Islet of Langerhans (tissue), 1 donor: Measurements from ENCODE around the gene GRIK1.
"Not testable (repeated sequence)": the region's sequence is repeated elsewhere in the genome, so short reads cannot be mapped to it uniquely, and the experiment has no call there.

Experiments used
- FAIRE-seq: peaks from one replicate; lab custom pipeline; 2011; peaks lifted over from hg19 to GRCh38; lab: Jason Lieb, UNC

GRIK1 gene

DNA sequence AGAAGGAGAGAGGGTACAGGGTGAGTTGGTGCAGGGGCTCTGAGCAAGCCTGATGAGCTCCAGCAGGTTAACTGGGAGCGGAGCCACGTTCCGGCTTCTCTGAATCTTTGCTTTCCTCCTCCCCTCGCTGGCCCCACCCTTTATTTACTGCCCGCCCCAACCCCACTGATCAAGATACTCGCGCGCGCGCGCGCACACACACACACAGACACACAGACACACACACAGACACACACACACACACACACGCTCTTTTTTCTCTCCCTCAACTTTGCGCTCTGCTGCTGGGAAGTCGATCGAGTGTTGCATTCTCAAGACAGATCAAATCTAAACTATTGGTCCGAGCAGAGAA, at the start of gene GRIK1:
Gene GRIK1 (minus strand): TSS at position 73 of the 352 bp plus-strand sequence.
- FAIRE-seq = no peak

DNA sequence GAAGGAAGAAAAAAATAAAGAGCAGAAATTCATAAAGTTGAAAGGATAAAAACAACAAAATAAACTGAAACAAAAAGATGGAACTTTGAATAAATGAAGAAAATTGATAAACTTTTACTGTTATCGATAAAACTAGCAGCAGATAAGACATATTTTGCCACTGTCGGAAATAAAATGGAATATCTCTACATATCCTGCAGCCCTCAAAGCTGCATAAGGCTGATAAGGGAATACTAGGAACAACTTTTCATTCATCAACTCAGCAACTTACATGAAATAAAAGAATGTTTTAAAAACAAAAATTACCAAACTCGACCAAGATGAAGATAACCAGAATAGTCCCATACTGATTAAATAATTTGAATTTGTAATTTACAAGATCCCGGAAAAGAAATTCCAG, 48.0 kb upstream of the GRIK1 start:
- no peak for FAIRE-seq

DNA sequence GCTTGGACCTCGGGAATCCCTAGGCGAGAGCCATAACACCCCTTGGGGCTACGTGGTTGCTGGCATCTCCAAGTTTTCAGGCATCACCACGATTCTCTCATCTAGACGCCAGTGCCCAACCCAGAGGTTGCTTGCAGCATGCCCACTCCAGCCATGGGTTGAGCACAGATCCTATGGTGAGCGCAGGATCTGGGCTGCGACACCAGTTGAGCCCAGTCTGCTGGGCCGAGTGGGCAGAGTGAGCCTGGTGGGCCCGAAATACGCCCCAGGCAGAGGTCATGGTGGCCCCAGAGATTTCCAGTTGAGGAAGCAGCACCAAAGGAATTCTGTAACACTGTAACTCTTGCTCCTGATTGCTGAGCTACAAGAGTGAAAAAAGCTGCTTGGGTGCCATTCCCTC, 46.1 kb upstream of the GRIK1 start:
- no peak for FAIRE-seq

DNA sequence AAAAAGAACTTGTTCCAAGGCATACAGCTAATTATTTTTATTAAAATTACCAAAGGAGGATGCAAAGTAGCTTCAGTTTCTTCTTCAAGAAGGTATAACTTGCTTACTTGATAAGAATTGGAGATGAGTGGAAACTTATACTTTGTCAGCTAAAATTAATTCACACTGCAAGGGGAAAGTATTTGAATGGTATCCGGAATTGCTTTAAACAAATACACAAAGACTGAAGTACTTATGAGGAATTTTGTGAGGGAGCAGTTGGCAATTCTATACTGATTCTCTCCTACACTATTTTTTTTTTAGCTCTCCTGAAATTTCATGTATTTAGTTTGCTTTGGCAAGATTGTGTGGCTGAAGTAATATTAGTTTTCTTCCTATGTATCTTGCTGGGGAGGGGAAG, 39.2 kb upstream of the GRIK1 start:
- no peak for FAIRE-seq

DNA sequence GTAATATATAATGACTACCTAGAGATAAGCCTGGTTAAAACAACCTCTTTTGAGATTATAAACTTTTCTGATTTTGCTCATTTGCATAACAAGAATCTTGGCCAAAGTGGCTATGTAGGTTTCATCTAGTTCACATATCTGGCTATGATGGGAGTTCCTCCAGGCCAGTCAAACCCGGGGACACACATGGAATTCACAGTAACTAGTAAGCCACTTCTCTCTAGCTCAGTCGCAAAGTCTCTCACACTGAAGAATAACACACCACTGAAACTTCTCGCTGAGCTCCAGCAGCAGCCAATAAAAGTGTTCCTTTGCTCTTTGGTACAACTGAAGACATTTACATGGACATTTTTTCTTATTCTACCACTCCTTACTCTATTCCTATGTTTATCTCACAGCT, 36.0 kb upstream of the GRIK1 start:
- no peak for FAIRE-seq

DNA sequence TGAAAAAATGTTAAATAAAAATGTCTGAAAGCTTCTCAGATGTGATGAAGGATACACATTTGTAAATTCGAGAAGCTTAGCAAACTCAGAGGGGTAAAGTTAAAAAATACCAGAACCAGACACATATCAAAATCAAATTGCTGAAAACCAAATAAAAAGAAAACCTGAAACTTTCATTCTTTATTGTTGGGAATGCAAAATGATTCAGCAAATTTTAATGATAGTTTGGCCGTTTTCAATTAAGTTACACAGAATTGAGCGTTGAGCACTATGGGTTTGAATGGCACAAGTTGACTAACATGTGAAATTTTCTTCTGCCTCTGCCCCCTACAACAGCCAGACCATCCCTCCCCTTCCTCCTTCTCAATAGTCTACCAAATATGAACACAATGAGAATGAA, 33.5 kb upstream of the GRIK1 start:
- no peak for FAIRE-seq

DNA sequence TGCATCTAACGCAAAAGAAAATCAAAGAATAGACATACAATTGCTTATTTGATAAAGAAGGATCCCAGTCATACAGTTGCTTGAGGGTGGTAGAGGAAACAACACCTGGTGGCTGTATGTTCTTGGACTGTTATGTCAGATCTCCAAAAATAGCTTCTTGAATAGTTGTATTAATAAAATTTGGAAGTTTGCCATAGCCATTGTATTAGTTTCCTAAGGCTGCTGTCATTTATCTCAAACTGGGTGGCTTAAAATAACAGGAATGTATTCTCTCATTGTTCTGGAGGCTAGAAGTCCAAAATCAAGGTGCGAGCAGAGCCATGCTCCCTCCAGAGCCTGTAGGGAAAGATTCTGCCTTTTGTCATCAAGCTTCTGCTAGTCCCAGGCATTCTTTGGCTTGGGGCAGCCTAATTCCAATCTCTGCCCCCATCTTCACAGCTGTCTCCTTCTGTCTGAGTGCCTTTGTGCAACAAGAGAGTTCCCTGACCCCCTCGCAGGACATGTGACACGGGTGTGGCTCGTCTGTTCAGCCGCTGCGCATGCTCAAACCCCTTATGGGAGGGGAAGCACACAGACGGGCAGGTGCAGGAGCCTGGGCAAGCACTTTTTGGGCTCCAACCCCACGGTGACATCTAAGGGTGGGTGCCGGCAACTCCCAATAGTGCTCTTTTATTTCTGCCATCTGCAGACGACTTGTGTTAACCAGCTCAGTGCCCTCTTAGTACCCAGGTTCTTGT, 21.7 kb upstream of the GRIK1 start:
- FAIRE-seq = no peak

DNA sequence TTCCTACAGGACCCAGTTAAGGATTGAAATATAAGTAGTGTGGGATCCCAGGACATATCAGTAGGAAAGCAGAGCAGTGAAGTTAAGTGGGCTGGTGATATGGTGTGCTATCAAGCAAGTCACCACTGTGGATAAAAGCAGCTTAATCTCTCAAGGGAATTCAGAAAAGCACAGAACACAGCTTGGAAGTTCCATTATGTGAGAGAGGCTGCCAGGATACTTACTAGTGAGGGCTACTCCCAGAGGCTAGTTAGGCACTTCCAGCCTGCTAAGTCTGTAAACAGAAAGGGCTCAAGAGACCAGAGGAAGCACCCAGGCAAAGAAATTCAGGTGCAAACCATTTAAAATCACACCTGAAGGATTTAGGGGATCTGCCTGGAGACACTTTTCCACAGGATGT, 18.8 kb upstream of the GRIK1 start:
- FAIRE-seq = no peak

DNA sequence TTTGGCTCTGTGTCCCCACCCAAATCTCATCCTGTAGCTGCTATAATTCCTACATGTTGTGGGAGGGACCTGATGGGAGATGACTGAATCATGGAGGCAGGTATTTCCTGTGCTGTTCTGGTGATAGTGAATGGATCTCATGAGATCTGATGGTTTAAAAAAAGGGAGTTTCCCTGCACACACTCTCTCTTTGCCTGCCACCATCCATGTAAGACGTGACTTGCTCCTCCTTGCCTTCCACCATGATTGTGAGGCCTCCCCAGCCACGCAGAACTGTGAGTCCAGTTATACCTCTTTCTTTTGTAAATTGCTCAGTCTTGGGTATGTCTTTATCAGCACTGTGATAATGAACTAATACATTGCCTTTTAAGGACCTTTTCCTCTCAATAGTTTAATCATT, 18.2 kb upstream of the GRIK1 start:
- not testable (repeated sequence) for FAIRE-seq

DNA sequence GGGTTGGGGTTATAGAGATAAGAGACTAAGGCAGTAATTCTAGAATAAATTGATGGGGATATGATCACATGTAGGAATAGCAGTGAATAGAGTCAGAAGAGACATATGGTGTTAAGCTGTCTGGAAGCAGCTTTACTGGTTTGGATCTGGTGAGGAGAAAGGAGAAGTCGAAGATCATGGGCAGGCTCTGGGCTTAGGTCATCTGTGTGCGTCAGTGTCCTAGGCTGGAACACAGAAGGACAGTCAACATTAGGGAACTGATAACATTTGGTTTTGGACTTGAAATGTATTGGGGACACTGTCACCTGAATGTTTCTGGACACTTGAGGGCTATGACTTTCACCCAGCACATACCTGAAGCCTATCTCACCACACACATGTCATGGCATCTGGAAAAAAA, 13.9 kb upstream of the GRIK1 start:
- FAIRE-seq = no peak

DNA sequence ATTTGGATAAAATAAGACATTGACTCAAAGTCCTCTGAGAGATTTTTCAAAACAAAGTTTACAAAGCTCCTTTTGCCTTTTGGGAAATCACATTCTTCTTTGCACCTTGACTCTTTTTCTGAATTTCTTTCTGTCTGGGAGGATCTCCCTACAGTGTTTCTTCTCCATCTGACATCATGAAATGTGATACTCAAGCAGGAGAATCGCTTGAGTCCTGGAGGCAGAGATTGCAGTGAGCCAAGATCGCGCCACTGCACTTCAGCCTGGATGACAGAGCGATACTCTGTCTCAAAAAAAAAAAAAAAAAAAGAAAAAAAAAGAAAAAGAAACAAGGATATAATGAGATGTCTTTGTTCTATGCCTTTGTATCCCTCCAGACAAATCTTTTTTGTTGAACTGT, 13.3 kb upstream of the GRIK1 start:
- no peak for FAIRE-seq

DNA sequence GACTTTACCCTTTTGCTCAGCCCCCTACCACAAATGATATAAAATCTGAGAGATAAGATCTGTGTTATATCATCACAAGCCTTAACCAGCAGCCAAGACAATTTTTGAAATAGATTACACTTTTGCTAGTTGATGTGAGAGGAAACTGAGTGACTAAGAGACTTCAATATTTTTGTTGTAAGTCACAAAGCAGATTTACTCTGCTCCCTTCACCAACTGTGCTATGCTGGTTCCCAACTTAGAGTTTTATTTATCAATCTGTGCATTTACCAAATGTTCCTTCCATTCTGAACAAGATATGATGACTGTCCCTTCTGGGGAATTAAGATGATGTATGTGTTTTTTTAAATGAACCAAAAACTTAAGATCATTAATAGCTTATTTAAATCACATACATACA, 12.1 kb upstream of the GRIK1 start:
- no peak for FAIRE-seq

DNA sequence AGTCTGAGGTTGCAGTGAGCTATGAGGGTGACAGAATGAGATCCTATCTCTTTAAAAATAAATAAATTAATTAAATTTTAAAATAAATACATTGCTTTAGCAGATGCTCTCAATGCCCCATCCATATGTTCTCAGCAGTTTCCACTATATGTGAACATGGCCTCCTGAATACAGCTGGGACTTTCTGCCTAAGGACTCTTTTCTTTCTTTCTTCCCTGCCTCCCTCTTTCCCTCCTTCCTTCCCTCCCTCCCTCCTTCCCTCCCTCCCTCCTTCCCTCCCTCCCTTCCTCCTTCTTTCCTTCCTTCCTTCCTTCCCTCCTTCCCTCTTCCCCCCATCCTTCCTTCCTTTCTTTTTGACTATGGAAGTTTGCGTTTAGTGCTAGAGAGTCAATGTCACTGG, 10.2 kb upstream of the GRIK1 start:
- FAIRE-seq = no peak

DNA sequence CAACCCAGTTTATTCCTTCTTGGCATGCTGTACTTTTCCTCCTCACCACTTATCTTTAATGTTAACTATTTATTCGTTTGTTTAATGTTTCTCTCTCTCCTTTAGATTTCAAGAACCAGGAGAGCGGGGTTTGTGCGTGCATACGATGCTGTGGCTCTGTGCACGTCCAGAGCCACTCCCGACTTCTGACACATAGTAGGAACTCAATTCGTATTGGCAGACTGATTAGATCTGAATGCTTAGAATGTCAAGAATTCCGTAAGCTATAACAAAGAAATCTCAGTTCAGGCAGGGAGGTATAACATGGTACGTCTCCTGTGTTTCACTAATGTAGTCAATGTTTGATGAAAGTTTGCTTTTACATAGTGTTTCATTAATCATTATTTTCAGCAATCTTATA, 7.3 kb upstream of the GRIK1 start:
- no peak for FAIRE-seq

DNA sequence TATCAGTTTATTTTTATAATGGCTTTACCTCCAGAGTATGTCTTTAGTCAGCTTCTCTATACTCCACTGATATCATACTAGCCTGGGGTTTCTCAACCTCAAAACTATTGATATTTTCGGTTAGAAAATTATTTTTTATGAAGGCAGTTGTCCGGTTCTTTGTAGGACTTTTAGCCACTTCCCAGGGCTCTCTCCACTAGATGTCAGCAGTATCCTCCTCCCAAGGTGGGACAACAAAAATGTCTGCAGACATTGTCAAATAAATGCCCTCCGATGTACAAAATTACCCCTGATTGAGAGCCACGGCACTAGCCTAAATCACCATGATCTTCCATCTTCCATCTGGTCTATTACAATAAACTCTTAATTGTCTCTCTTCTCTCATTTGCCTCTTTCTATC, 4.1 kb upstream of the GRIK1 start:
- FAIRE-seq = no peak

DNA sequence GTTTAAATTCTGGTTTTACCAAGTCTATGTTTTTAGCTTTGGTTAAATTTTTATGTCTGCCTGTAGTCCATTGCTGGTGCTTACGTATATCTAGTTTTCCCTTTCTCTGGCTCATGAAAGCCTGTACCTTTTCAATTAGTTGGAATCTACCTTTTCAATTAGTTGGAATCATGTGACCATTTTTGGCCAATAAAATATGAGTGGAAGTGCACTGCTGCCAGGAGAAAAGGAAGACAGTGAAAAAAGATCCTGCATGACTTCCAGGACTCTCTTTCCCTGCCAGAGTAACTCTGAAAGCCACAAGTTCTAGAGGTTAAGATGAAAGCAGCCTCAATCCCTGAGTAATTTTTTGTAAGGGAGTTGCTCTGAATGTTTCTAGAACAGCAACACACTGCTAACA, 2.2 kb upstream of the GRIK1 start:
- FAIRE-seq = no peak

DNA sequence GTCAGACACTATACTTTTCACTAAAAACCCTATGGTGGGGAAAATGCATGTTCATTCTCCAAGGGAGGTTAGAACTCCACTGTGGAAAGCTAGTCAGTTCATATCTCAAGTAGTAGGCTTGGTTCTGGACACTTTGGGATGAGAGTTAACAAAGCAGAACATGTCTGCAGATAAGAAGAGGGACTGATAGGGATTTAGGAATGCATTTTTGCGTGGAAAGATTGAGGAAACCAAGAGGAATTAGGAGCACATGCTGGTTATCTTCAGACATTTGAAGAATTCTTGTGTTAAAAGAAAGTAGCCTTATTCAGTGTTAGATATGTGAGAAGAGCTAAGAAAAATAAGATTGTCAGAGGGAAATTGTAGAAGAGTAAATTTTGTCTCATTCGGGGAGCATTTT, 1.2 kb upstream of the GRIK1 start:
- no peak for FAIRE-seq

DNA sequence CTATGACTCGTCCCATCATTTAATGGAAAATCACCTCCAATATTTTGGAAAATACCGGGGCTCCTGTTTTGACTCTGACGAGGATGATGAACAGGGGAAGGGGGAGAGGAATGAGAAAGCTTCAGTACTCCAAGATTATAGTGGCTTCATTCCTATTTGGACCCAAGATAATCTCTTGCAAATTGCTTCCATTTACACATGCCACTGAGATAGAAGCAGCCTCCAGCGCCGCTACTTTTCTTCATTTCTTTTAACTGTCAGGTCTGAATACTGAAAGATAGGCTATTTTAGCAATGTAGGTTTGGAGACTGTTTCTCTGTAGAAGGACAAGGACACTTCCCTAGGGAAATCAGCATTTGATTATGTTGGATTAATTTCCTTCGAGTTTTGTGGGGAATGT, 565 bp upstream of the GRIK1 start:
- no peak for FAIRE-seq

DNA sequence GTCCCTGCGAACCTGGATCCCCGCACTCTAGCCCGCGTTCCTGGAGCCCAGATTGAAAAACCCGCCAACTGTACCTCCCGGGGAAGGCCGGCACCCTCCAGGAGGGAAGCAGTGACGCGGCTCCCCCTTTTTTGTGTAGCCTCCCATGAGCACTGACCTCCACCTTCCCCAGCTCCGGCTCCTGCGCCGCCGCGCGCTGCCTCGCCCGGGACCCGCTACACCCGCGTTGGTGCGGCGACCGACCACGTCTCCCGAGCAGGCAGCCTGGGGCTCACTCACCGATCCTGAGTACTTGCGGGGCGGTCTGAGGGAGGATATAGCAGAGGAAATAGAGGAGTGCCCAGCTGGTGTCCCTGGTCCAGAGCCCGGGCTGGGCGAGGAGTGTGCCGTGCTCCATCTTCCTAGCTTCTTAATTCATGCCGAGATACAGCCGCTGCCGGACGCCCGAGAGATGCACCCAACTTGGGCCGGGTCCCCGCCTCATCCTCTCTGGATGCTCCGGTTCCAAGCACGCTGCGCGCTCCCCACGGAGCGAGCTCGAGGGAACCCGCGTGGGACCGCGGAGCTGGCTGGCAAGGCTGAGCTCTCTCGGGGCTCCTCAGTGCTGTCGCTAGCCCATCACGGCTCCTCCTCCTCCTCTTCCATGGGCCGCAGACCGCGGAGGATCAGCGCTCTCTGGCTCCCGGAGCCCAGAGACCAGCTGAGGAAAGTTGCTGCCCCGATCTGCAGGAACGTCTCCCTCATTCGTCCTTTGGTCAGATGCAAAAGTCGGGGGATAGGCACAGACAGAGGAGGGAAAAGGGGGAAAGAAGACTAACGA, 482 bp downstream of the GRIK1 start:
- FAIRE-seq = no peak

DNA sequence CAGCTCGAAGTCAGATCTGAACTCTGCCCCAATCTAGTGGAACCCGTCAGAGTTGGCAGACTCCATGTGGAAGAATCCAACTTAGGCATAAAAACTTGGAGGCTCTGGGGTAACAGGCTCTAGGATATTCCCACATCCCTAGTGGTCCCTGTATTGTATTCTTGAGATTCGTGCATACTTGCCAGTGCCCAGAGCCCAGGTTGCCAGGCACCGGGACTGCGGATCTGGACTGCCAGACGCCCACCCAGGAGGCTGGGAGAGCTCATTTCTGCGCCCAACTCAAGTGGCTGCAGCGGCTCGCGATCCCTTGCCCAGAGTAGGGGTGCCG, 1.1 kb downstream of the GRIK1 start:
- no peak for FAIRE-seq

DNA sequence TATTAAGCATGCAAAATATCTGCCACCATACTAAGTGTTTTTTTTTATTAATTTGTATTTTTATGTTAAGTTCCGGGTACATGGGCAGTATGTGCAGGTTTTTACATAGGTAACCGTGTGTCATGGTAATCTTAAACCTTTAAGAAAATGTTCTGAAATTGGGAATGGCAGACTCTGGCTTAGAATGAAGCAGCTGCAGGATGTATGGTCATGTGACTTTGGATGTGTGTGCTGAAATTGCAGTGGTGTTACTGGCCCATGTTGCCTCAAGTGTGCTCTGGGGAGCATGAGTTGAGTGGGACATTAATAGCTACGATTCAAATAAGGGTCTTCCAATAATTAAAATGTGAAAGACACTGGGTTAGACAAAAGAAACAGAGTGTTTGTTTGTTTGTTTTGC, 6.7 kb downstream of the GRIK1 start:
- FAIRE-seq = no peak

DNA sequence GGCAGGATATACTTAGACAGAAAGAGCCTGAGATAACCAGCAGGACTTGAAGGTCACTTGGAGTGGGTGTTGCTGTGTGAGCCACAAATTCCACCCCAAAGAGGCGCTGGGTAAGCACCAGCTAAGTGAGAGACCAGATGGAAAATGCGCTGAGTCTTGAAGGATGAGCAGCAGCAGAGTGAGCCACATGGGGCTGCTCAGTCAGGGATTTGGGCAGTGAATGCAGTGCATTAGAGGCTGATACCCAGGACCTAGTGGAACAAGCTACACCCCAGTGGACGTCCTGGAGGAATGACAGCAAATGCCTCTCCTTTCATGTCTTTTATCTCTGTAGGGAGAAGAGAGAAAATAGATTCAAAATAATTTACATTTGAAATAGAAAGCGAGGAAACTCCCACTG, 11.3 kb downstream of the GRIK1 start:
- no peak for FAIRE-seq

DNA sequence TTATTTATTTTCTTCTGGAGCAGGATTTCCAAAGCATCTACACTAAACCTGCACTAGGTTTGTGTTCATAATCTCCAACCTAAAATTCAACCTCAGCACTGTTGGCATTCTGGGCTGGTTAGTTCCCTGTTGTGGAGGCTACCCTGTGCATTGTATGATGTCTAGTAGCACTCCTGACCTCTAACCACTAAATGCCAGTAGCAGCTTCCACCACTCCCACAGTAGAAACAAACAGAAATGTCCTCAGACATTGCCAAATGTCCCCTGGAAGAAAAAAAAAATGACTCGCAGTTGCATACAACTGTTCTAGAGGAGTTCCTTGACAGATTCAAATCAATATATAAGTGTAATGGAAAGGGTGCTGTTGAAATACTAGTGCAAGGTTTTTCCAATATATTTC, 18.9 kb downstream of the GRIK1 start:
- FAIRE-seq = no peak

DNA sequence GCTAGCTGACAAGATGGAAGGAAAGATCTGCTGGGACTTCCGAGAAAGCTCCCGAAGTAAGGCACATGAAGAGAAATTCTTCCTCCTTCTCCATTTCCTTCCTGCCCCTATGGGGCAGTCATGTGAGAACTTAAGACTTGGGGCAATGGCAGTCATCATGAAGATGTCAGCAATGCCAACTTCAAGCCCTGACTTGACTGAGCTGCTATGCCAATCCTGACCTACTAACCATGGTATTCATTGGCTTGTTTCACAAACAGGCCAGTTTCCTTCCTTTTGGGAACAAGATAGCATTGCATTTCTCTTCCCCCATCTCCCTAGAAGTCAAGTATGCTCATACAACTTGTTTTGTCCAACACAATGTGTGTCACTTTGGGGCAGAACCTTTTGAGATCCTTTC, 25.5 kb downstream of the GRIK1 start:
- no peak for FAIRE-seq
